ENCODE data around the gene LY6G6D.

The LY6G6D gene

DNA sequence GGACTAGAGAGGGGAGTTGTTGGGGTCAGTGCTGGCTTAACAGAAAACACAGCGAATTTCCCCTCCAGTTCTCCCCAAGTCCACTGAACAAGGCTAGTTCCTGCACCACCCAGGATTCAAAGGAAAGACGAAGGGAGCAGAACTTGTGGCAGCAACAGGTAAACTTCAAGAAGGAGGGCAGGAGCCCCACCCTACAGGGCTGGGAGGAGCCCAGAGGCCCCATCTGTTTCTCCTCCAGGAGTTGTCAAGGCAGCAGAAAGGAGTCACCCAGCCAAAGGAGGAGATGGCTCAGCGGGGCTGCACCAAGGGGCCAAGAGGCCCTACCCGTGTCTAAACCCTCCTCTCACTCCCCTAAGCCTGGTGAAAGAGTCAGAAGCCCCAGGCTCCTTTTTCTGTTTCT is 49.0 kb downstream of the LY6G6D start:
- no peak for DNase-seq (ENCODE audit: low spot score)

DNA sequence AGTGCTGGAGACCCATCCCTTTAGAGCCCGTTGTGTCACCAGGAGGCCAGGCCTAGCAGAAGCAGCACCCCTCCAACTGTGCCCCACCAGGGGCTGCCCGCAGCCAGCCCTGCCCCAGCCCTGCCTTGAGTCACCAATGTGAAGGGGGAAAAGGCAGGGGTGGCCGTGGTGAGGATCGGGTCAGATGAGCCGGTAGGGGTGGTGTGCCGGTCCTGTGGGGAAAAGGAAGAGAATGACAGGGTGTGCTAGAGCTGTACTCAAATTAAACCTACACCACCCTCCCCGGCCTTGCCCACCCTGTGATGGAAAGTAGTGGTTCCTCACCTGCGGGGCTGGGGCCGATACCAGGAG is 50.4 kb downstream of the LY6G6D start:
- no peak for DNase-seq (ENCODE audit: low spot score)

DNA sequence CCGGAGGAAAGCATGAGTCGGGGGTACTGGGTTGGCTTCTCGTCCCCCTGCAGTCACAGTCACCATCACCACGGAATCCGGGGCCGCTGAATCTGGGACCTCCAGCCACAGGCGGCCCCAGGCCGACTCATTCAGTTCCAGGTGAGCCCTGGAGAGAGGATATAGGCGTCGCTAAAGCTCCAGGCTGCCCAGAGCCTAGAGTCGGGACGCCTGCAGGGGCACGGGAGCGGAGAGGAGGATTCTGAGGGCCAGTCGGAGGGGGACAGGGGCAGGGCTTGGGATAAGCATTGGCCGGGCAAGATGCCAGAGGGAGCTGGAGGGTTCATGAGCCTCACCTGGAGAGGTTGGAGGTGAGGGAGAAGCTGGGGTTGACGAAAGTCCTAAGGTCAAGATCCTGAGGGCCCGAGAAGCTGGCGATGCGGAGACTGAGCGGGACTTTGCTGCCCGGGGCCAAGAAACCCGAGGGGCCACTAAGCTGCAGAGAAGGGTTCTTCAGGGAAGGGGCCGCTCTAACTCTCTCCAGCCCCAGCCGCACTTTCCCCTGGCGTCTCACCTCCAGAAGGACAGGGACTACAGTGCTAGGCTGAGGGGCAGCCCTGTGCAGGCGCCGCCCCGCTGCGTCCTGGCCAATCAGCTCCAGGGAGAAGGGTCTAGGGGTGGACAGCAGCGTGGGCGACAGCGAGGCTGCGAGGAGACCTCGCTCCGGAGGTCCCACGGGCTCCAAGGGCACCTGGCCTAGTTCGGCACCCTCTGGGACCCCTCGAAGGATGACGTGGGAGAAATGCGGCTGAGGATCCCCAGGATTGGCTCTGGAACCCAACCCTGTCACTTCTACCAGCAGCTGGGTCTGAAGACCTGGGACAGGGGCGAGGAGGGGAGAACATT is 51.0 kb downstream of the LY6G6D start:
- no peak for DNase-seq (ENCODE audit: low spot score)

DNA sequence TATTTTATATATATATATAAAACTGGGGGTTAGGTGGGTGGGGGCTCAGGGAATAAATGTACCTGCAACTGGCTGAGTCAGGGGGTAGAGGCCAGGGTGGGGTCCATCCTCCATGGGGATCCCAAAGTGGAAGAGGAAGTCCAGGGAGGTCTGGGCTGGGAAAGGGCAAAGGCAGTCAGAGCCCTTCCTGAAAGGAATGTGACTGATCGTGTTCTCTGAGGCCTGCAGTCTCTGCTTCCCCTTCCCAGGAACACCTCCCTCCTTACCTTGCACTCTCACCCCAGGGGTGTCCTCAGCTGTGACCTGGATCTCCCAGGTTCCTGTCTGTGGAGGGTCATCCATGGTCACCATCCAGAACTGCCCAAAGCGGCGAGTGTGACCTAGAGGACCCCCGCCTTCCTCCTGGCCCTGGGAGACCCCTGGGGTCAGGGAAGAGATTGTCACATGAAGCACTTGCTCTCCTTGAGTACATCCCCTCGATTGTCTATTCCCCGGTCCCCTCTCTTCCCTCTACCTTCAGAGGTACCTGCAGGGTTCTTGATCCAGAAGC is 52.0 kb downstream of the LY6G6D start:
- no peak for DNase-seq (ENCODE audit: low spot score)

Measured in pons (tissue), 1 donor.